MM.1S (cell line): ENCODE measurements around the gene FBLIM1.

Source experiments
- DNase-seq: peaks from one replicate; pipeline ENCODE4 v3.0.0-alpha.2; 2015
- H2AFZ ChIP-seq: fragments of 300-600 bp; sonication (generic); 2 replicates; pipeline ENCODE4 v1.6.0; 2016; ENCODE audit warnings: antibody characterized with exemption, low read length
- H3F3A ChIP-seq: fragments of 300-600 bp; sonication (generic); 2 replicates; pipeline ENCODE4 v1.6.1; 2016; ENCODE audit warnings: mild to moderate bottlenecking, antibody characterized with exemption, low read length, moderate library complexity, mixed read lengths; ENCODE audit not compliant: insufficient read depth
- H3K27ac ChIP-seq: fragments of 300-600 bp; sonication (generic); 2 replicates; pipeline ENCODE4 v1.5.1; 2016; ENCODE audit warnings: mild to moderate bottlenecking, low read length
- H3K27me3 ChIP-seq: fragments of 300-600 bp; sonication (generic); replicated peaks from 2 replicates; pipeline ENCODE4 v1.6.0; 2016; ENCODE audit warnings: low read length; ENCODE audit not compliant: insufficient read depth
- H3K36me3 ChIP-seq: fragments of 300-600 bp; sonication (generic); replicated peaks from 2 replicates; pipeline ENCODE4 v1.6.1; 2016; ENCODE audit warnings: mild to moderate bottlenecking, low read length, mixed read lengths; ENCODE audit not compliant: insufficient read depth
- H3K4me1 ChIP-seq: fragments of 300-600 bp; sonication (generic); 2 replicates; pipeline ENCODE4 v1.6.1; 2016; ENCODE audit warnings: low read length, mixed read lengths
- H3K4me2 ChIP-seq: fragments of 300-600 bp; sonication (generic); 2 replicates; pipeline ENCODE4 v1.6.0; 2016; ENCODE audit warnings: low read depth, low read length
- H3K4me3 ChIP-seq: fragments of 300-600 bp; sonication (generic); 2 replicates; pipeline ENCODE4 v1.5.1; 2016; ENCODE audit warnings: low read length, mixed read lengths
- H3K79me2 ChIP-seq: fragments of 300-600 bp; sonication (generic); 2 replicates; pipeline ENCODE4 v1.6.1; 2016; ENCODE audit warnings: mixed run types, low read length, mixed read lengths
- H3K9ac ChIP-seq: fragments of 300-600 bp; sonication (generic); 2 replicates; pipeline ENCODE4 v1.6.1; 2016; ENCODE audit warnings: low read length, mixed read lengths
- H3K9me2 ChIP-seq: fragments of 300-600 bp; sonication (generic); replicated peaks from 2 replicates; pipeline ENCODE4 v1.6.1; 2016; ENCODE audit warnings: mild to moderate bottlenecking, low read length, mixed read lengths; ENCODE audit not compliant: insufficient read depth
- H3K9me3 ChIP-seq: fragments of 300-600 bp; sonication (generic); replicated peaks from 2 replicates; pipeline ENCODE4 v1.6.1; 2016; ENCODE audit warnings: mild to moderate bottlenecking, low read length, mixed read lengths; ENCODE audit not compliant: insufficient read depth
- H4K20me1 ChIP-seq: fragments of 300-600 bp; sonication (generic); 2 replicates; pipeline ENCODE4 v1.6.1; 2016; ENCODE audit warnings: mild to moderate bottlenecking, low read length, moderate library complexity, mixed read lengths; ENCODE audit not compliant: insufficient read depth
- EZH2 ChIP-seq: fragments of 300-600 bp; sonication (generic); optimal IDR thresholded peaks from 2 replicates; pipeline ENCODE3; 2017; ENCODE audit warnings: low read depth, mild to moderate bottlenecking, antibody characterized with exemption, low read length, mixed read lengths
- EZH2phosphoT487 ChIP-seq: fragments of 300-600 bp; sonication (generic); IDR thresholded peaks from 2 replicates; pipeline ENCODE4 v1.6.1; 2018; ENCODE audit warnings: antibody characterized with exemption, low read length
- TF ChIP-seq, protein P1 (sequence below): fragments of 300-600 bp; sonication (generic); IDR thresholded peaks from 2 replicates; pipeline ENCODE4 v1.5.1; 2016; ENCODE audit warnings: antibody characterized with exemption, low read length, mixed read lengths

The FBLIM1 gene

GRCh38 chr1:15730936-15731335, 27.7 kb upstream of the FBLIM1 start:
- Histone ChIP-seq H3K9ac (no peak overlapping the region), H3K4me2 (no peak overlapping the region), H2AFZ (no peak overlapping the region), H3K27ac (no peak overlapping the region), H3K4me1 (no peaks in the 10 kb centered on the region), H4K20me1 (no peaks in the 10 kb centered on the region), H3K9me2 (no peaks in the 10 kb centered on the region), H3K4me3 (no peak overlapping the region), H3K9me3 (no peaks in the 10 kb centered on the region), H3K27me3 (no peaks in the 10 kb centered on the region), H3K79me2 (no peaks in the 10 kb centered on the region), H3K36me3 (no peaks in the 10 kb centered on the region; the same call in 1 of the 2 replicates), H3F3A (no peaks in the 10 kb centered on the region)
- TF ChIP-seq EZH2 (no peak), EZH2phosphoT487 (no peak)
- TF ChIP-seq, protein P1, sequence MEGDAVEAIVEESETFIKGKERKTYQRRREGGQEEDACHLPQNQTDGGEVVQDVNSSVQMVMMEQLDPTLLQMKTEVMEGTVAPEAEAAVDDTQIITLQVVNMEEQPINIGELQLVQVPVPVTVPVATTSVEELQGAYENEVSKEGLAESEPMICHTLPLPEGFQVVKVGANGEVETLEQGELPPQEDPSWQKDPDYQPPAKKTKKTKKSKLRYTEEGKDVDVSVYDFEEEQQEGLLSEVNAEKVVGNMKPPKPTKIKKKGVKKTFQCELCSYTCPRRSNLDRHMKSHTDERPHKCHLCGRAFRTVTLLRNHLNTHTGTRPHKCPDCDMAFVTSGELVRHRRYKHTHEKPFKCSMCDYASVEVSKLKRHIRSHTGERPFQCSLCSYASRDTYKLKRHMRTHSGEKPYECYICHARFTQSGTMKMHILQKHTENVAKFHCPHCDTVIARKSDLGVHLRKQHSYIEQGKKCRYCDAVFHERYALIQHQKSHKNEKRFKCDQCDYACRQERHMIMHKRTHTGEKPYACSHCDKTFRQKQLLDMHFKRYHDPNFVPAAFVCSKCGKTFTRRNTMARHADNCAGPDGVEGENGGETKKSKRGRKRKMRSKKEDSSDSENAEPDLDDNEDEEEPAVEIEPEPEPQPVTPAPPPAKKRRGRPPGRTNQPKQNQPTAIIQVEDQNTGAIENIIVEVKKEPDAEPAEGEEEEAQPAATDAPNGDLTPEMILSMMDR = no peak
- no peak for DNase-seq

DNA sequence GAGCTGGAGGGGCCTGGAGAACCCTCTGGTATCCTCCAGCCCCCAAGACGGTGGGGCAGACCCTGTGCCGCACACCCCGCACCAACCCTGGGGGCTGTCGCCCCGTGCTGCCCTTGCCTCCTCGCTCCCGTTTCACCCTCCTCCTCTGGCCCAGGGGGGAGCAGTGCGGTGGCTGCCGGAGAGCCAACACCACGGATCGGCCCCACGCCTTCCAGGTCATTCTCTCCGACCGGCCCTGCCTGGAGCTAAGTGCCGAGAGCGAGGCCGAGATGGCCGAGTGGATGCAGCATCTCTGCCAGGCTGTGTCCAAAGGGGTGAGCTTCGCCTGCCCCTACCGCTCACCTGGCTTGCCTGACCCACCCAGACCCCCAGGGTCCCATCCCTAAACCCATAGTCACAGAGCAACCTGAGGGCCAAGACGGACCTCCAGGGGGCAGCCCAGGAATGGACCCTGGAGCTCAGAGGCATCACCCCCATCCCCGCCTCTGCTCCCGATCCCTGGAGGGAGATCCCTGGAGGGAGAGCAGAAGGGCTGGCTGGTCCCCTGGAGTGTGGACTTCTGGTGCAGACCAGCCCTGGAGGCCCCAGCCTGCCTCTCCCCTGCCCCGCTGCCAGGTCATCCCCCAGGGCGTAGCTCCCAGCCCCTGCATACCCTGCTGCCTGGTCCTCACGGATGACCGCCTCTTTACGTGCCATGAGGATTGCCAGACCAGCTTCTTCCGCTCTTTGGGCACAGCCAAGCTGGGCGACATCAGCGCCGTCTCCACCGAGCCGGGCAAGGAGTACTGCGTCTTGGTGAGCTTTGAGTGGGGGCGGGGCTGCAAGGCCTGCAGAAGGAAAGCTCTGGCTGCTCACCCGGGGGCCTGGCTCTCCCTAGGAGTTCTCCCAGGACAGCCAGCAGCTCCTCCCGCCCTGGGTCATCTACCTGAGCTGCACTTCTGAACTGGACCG, 26.6 kb upstream of the FBLIM1 start:
- H3K36me3 ChIP-seq = no peaks in the 10 kb centered on the region
- TF ChIP-seq EZH2phosphoT487 (no peak), EZH2 (no peak)
- TF ChIP-seq, protein P1 = no peak
- no peak overlapping the region for H3K9ac ChIP-seq
- H3K27me3 ChIP-seq = no peaks in the 10 kb centered on the region
- H4K20me1 ChIP-seq = no peaks in the 10 kb centered on the region
- no peak for DNase-seq
- H3K27ac ChIP-seq = no peak overlapping the region
- no peak overlapping the region for H3K4me3 ChIP-seq
- no peak overlapping the region for H3K4me2 ChIP-seq
- H3K9me3 ChIP-seq = no peaks in the 10 kb centered on the region
- no peaks in the 10 kb centered on the region for H3K9me2 ChIP-seq
- H3K79me2 ChIP-seq = no peaks in the 10 kb centered on the region
- no peak overlapping the region for H2AFZ ChIP-seq
- no peaks in the 10 kb centered on the region for H3K4me1 ChIP-seq
- no peaks in the 10 kb centered on the region for H3F3A ChIP-seq

GRCh38 chr1:15732686-15733081, 25.9 kb upstream of the FBLIM1 start:
- no peak overlapping the region for H3K4me2 ChIP-seq
- H3K27ac ChIP-seq = no peak overlapping the region
- H3K9me3 ChIP-seq = no peaks in the 10 kb centered on the region
- no peaks in the 10 kb centered on the region for H3F3A ChIP-seq
- TF ChIP-seq EZH2 = no peak
- no peak for TF ChIP-seq EZH2phosphoT487
- TF ChIP-seq, protein P1 = no peak
- no peaks in the 10 kb centered on the region for H3K79me2 ChIP-seq
- H2AFZ ChIP-seq = no peak overlapping the region
- no peak for DNase-seq
- no peak overlapping the region for H3K4me3 ChIP-seq
- H3K27me3 ChIP-seq = no peaks in the 10 kb centered on the region
- H3K4me1 ChIP-seq = no peaks in the 10 kb centered on the region
- H3K36me3 ChIP-seq = no peaks in the 10 kb centered on the region
- no peaks in the 10 kb centered on the region for H3K9me2 ChIP-seq
- H4K20me1 ChIP-seq = no peaks in the 10 kb centered on the region
- H3K9ac ChIP-seq = no peak overlapping the region
